Measurements from ENCODE around the gene HMCES. TPM values are rescaled to one million over a fixed set of nuclear protein-coding genes. Genes with fewer than 3 reads are reported as not detected.
A peak's percentile ranks its signal among the peaks of the same experiment; 100 is the strongest.

The HMCES gene
- total and polyA plus RNA-seq, 2 of the 13 experiments (the other 11 are each of a cell fraction or from before 2014, with no cell fraction given): 16.1 to 37.5 TPM

DNA sequence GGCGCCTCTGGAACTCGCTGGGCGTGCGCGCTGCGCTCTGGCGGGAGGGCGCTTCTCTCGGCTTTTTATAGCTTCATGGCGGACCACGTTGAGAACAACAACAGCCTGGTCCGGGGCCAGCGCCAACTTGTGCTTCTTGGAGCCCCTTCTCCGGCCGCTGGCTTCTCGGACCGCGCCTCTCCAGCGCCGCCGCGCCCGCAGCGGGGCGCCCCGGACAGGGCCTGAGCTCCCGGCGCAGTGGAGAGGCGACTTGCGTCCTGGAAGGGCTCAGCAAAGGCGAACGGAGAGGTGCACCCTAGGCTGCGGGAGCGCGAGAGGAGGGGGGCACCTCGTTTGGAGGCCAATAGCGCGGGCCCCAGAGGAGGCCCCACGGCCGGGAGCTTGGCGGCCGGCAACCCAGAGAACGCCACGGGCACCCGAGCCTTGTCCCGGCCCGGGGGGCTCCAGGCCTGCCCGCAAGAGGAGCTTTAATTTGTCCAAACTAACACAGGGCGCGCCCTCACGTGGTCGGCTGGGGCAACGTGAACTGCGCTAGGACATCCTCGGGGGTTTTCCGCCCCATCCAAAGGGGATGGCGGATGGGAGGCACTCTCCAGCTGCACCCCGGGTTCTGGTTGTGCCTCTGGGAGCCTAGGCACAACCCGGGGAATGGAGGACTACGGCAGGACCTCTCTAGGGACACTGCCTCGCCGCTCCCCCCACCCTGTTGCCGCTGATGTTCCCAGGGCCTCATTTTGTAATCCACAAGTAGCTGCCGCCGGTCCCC, 37.8 kb downstream of the HMCES start (continued):
- TF ChIP-seq, protein P1, sequence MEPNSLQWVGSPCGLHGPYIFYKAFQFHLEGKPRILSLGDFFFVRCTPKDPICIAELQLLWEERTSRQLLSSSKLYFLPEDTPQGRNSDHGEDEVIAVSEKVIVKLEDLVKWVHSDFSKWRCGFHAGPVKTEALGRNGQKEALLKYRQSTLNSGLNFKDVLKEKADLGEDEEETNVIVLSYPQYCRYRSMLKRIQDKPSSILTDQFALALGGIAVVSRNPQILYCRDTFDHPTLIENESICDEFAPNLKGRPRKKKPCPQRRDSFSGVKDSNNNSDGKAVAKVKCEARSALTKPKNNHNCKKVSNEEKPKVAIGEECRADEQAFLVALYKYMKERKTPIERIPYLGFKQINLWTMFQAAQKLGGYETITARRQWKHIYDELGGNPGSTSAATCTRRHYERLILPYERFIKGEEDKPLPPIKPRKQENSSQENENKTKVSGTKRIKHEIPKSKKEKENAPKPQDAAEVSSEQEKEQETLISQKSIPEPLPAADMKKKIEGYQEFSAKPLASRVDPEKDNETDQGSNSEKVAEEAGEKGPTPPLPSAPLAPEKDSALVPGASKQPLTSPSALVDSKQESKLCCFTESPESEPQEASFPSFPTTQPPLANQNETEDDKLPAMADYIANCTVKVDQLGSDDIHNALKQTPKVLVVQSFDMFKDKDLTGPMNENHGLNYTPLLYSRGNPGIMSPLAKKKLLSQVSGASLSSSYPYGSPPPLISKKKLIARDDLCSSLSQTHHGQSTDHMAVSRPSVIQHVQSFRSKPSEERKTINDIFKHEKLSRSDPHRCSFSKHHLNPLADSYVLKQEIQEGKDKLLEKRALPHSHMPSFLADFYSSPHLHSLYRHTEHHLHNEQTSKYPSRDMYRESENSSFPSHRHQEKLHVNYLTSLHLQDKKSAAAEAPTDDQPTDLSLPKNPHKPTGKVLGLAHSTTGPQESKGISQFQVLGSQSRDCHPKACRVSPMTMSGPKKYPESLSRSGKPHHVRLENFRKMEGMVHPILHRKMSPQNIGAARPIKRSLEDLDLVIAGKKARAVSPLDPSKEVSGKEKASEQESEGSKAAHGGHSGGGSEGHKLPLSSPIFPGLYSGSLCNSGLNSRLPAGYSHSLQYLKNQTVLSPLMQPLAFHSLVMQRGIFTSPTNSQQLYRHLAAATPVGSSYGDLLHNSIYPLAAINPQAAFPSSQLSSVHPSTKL (CRISPR knock-in tag; IDR thresholded peaks at IDR 0.05): peak; percentile 44; the same call in 1 of the 2 replicates
- no peak; the same call in 1 of the 2 replicates for TF ChIP-seq ZNF232 (CRISPR knock-in tag; IDR thresholded peaks at IDR 0.05; ENCODE audit: borderline replicate concordance)
- TF ChIP-seq TAF15 (IDR thresholded peaks at IDR 0.05; ENCODE audit: low read depth, low read length, poor library complexity, severe bottlenecking): no peak
- no peak for TF ChIP-seq SP1 (IDR thresholded peaks at IDR 0.05)
- TF ChIP-seq SP1 (CRISPR knock-in tag; IDR thresholded peaks at IDR 0.05): peak; percentile 44; the same call in 1 of the 2 replicates
- no peak for TF ChIP-seq PAWR (CRISPR knock-in tag; IDR thresholded peaks at IDR 0.05; ENCODE audit: borderline replicate concordance)
- no peak for TF ChIP-seq CHCHD3 (CRISPR knock-in tag; IDR thresholded peaks at IDR 0.05)
- TF ChIP-seq AGO2 (optimal IDR thresholded peaks at IDR 0.05; ENCODE audit: low read depth, low read length): no peak
- no peak for TF ChIP-seq SNAI1 (CRISPR knock-in tag; IDR thresholded peaks at IDR 0.05; ENCODE audit: borderline replicate concordance)
- TF ChIP-seq, protein P2, sequence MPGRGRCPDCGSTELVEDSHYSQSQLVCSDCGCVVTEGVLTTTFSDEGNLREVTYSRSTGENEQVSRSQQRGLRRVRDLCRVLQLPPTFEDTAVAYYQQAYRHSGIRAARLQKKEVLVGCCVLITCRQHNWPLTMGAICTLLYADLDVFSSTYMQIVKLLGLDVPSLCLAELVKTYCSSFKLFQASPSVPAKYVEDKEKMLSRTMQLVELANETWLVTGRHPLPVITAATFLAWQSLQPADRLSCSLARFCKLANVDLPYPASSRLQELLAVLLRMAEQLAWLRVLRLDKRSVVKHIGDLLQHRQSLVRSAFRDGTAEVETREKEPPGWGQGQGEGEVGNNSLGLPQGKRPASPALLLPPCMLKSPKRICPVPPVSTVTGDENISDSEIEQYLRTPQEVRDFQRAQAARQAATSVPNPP (CRISPR knock-in tag; IDR thresholded peaks at IDR 0.05): no peak
- TF ChIP-seq ZNF891 (CRISPR knock-in tag; IDR thresholded peaks at IDR 0.05): peak; percentile 61; the same call in 1 of the 2 replicates
- TF ChIP-seq, protein P3, sequence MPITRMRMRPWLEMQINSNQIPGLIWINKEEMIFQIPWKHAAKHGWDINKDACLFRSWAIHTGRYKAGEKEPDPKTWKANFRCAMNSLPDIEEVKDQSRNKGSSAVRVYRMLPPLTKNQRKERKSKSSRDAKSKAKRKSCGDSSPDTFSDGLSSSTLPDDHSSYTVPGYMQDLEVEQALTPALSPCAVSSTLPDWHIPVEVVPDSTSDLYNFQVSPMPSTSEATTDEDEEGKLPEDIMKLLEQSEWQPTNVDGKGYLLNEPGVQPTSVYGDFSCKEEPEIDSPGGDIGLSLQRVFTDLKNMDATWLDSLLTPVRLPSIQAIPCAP (CRISPR knock-in tag; IDR thresholded peaks at IDR 0.05; ENCODE audit: low read depth): no peak
- TF ChIP-seq GMEB1 (CRISPR knock-in tag; IDR thresholded peaks at IDR 0.05; ENCODE audit: borderline replicate concordance): peak; percentile 53; the same call in 1 of the 2 replicates
- TF ChIP-seq ARNTL (CRISPR knock-in tag; IDR thresholded peaks at IDR 0.05): no peak; the same call in 1 of the 2 replicates
- 0 out of 2 replicates have a peak, but pooled peaks have one; percentile 50 for TF ChIP-seq ZNF333 (CRISPR knock-in tag; IDR thresholded peaks at IDR 0.05; ENCODE audit: borderline replicate concordance)
- no peak for TF ChIP-seq RAD51 (IDR thresholded peaks at IDR 0.05; ENCODE audit: borderline replicate concordance)
